OCI-LY7 (cell line): ENCODE results near the gene NRCAM.

Experiments used
- EZH2phosphoT487 ChIP-seq: fragments of 200-600 bp; sonication (generic); IDR thresholded peaks from 2 replicates; pipeline ENCODE4 v1.6.1; 2018; ENCODE audit warnings: low read depth, borderline replicate concordance, mild to moderate bottlenecking, mixed run types, antibody characterized with exemption, low read length, moderate library complexity, mixed read lengths
- TF ChIP-seq, protein P1 (sequence below): fragments of 200-600 bp; sonication (generic); conservative IDR thresholded peaks from 2 replicates; pipeline ENCODE4 v1.5.1; 2014; ENCODE audit warnings: mild to moderate bottlenecking, antibody characterized with exemption, low read length, moderate library complexity, mixed read lengths

DNA sequence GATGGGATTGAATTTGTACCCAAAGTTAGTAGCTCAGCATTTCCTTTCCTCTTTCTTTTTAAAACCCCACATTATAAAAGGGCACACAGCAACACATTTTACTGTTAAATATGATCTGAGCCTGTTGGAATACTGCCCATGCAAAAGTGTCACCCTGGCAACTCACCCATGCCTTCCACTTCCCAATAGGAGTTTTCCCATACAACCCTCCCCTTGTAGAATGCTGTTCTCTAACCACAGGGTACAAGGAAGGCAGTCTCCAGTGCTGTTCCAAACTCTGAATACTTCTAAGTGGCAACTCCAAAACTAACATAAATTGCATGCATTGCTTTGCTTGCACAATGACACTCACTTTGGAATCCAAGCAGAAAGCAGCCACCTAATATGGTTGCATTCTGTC, 60.8 kb downstream of the NRCAM start:
- TF ChIP-seq, protein P1, sequence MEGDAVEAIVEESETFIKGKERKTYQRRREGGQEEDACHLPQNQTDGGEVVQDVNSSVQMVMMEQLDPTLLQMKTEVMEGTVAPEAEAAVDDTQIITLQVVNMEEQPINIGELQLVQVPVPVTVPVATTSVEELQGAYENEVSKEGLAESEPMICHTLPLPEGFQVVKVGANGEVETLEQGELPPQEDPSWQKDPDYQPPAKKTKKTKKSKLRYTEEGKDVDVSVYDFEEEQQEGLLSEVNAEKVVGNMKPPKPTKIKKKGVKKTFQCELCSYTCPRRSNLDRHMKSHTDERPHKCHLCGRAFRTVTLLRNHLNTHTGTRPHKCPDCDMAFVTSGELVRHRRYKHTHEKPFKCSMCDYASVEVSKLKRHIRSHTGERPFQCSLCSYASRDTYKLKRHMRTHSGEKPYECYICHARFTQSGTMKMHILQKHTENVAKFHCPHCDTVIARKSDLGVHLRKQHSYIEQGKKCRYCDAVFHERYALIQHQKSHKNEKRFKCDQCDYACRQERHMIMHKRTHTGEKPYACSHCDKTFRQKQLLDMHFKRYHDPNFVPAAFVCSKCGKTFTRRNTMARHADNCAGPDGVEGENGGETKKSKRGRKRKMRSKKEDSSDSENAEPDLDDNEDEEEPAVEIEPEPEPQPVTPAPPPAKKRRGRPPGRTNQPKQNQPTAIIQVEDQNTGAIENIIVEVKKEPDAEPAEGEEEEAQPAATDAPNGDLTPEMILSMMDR: no peak
- TF ChIP-seq EZH2phosphoT487: no peak
